Stimulated activated CD4-positive, alpha-beta T cell treated with anti-CD3 and anti-CD28 coated beads, Interleukin-15, amount 100 ng/mL, for 1 hour (primary cell): ENCODE data around the gene RAB43.

Experiments
- DNase-seq, 2 donors: peaks; one replicate each; pipeline ENCODE4 v3.0.0-alpha.2; 2020; ENCODE audit warnings: low read depth in 1 of 2, low spot score in 1 of 2

RAB43 gene

GRCh38 chr3:129039271-129040038 is 82.1 kb downstream of the RAB43 start:
- DNase-seq = no peak

DNA sequence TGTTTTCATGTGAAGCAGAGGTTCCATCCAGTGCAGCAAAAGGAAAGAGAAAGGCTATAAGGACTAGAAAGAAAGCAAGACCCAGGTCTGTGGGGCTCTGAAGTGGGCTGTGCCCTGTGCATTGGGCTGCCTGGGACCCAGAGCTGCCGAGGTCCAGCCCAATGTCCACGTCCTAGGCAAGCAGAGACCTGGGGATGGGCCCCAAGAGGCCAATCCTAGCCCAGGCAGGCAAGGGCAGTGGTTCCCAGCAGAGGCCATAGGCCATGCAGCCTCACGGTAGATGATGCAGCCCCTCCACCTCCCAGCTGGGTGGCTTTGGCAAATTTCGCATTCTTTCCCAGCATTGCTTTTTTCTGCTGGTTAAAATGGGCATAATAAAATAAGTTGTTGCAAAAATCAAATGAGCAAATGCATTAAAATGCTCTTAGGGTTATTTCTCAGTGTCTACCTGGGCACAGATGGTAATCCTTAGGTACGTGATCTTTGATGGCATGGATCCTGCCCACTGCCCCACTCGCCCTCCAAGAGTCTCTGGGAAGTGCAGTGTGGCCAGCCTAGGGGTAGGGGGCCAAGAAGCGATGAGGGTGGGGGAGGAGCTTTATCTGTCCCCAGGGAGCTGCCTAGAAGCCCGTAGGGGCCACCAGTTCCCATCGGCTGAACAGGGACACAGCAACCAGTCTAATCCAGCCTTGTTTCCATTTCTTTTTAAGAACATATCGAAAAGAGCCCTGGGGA is 83.3 kb downstream of the RAB43 start:
- DNase-seq = no peak
